GM19240 (cell line): ENCODE data around the gene PLXNB3.

Source experiments
- DNase-seq: peaks from one replicate; pipeline ENCODE4 v3.0.0; 2011; ENCODE audit warnings: low spot score; ENCODE audit not compliant: insufficient read length

Gene PLXNB3

DNA sequence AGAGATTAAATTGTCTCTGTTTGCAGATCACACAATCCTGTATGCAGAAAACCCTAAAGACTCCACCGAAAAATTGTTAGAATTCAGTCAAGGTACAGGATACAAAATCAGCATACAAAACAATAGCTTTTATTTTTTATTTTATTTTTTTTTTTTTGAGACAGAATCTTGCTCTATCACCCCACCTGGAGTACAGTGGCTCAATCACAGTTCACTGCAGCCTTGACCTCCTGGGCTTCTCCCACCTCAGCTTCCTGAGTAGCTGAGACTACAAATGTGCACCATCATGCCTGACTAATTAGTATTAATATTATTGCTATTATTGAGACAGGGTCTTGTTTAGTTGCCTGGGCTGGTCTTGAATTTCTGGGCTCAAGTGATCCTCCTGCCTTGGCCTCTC, 8.9 kb upstream of the PLXNB3 start:
- no peak for DNase-seq

- peak; percentile 1 for DNase-seq
Measured at GRCh38 chrX:153761863-153762262, 2.2 kb upstream of the PLXNB3 start.

- DNase-seq = no peak
Measured at GRCh38 chrX:153762626-153763173, 1.3 kb upstream of the PLXNB3 start.

GRCh38 chrX:153763298-153763932, 634 bp upstream of the PLXNB3 start:
- DNase-seq = no peak

DNA sequence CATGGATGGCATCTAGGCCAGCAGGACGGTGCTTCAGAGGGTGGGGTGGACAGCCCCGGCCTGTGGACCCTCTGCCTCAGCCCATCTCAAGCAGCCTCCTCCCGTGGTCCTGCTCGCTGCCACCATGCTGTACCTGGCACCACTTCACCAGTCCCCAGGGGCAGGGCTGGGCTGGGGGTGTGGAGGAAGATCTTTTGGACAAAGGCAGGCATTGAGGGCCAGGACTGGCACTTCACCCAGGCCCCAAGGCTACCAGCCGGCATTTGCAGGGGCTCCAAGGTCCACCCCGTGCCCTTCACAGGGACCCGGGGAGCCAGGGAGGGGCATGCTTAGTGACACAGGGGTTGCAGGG, 713 bp downstream of the PLXNB3 start:
- DNase-seq = no peak

DNA sequence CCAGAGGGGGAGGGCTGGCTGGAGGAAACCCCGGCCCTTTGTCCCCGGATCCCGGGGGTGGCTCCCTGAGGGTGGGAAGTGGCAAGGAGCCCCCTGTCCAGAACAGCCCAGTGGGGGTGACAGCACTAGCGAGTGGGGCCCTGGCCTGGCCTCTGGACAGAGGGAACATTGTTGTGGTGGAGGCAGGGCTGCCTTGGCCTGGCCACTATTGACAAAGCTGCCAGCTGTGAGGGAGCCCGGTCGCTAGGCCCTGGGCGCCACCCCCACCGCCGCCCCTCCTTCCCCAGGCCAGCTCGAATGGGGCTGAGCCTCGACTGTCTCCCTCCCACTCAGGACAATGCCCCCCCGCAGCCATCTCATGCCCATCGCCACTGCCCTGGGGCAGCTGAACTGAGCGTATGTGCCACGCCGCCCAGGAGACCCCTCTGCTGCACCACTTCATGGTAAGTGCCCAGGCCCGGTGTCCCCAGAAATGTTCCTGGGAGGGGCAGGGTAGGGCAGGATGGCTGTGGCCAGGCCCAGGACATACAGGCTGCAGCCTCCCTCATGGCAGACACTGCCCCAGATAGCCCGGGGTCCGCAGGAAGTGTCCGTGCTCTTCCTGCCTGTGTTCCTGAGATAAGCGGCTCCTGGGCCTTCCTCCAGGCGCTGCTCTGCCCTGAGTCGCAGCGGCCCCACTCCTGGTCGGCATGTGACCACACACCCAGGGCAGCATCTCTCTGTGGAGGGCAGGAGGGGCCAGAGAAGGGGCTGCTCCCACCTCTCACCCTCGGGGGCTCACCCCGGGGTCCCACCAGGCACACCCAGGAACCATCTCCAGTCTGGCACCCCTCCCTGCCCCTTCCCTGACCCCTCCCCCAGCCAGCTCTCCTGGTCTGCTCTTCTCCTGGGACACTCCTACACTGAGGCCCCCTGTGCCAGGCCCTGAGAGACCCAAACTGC, 1.4 kb downstream of the PLXNB3 start:
- no peak for DNase-seq

GRCh38 chrX:153766098-153766817, 2.2 kb downstream of the PLXNB3 start:
- DNase-seq = peak; percentile 4

DNA sequence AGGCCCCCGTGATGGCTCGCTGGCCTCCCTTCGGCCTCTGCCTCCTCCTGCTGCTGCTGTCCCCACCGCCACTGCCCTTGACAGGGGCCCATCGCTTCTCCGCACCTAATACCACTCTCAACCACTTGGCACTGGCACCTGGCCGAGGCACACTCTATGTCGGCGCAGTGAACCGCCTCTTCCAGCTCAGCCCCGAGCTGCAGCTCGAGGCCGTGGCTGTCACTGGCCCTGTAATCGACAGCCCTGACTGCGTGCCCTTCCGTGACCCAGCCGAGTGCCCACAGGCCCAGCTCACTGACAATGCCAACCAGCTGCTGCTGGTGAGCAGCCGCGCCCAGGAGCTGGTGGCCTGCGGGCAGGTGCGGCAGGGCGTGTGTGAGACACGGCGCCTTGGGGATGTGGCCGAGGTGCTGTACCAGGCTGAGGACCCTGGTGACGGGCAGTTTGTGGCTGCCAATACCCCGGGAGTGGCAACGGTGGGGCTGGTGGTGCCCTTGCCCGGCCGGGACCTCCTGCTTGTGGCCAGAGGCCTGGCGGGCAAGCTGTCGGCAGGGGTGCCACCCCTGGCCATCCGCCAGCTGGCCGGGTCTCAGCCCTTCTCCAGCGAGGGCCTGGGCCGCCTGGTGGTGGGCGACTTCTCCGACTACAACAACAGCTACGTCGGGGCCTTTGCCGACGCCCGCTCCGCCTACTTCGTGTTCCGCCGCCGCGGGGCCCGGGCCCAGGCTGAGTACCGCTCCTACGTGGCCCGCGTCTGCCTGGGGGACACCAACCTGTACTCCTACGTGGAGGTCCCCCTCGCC, 3.0 kb downstream of the PLXNB3 start:
- no peak for DNase-seq

GRCh38 chrX:153767674-153768055, 3.6 kb downstream of the PLXNB3 start:
- DNase-seq = no peak

- peak; percentile 3 for DNase-seq
Measured at GRCh38 chrX:153768311-153769157, 4.5 kb downstream of the PLXNB3 start.

DNA sequence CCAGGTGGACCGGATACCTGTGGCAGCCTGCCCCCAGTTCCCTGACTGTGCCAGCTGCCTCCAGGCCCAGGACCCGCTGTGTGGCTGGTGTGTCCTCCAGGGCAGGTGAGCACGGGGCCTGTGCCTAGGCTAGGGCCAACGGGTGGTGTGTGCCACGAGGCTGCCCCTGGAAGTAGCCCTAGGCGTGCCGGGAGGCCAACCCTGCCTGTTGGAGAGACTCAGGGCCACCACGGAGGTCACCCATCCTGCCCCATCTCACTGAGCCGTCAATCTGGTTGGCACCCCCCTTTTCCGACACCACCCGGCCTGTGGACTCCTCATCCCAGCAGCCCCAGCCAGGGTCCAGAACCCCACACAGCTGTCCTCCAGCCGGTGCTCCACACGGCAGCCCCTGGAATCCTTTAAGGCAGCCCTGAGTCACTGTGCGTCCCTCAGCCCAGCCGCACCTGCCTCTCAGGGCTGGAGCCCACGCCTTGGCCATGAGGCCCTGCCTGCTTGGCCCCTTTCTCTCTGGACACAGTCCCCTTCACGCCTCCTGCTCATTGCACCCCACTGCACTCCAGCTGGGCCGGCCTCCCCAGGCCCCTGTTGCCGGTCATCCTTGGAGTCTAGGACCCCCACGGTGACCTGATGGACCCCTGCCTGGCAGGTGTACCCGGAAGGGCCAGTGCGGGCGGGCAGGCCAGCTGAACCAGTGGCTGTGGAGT, 5.3 kb downstream of the PLXNB3 start:
- no peak for DNase-seq

DNA sequence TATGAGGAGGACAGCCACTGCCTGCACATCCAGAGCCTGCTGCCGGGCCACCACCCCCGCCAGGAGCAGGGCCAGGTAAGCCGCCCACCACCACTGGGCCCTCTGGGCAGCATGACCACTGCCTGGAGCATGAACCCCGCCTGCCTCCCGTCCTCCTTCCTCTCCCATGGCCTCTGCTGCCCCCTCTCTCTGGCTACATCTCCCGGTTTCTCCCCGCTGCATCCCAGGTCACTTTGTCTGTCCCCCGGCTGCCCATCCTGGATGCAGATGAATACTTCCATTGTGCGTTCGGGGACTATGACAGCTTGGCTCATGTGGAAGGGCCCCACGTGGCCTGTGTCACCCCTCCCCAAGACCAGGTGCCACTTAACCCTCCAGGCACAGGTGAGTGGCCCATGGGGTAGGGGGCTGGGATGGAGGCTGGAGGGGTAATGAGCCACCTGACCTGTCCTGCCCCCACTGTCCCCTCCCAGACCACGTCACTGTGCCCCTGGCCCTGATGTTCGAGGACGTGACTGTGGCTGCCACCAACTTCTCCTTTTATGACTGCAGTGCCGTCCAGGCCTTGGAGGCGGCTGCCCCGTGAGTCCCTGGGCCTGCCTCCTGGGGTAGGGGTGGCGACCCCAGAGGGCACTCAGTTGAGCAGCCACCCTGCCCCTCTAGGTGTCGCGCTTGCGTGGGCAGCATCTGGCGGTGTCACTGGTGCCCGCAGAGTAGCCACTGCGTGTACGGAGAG, 6.0 kb downstream of the PLXNB3 start:
- peak; percentile 6 for DNase-seq

GRCh38 chrX:153770601-153771414, 6.8 kb downstream of the PLXNB3 start:
- peak; percentile 3 for DNase-seq

DNA sequence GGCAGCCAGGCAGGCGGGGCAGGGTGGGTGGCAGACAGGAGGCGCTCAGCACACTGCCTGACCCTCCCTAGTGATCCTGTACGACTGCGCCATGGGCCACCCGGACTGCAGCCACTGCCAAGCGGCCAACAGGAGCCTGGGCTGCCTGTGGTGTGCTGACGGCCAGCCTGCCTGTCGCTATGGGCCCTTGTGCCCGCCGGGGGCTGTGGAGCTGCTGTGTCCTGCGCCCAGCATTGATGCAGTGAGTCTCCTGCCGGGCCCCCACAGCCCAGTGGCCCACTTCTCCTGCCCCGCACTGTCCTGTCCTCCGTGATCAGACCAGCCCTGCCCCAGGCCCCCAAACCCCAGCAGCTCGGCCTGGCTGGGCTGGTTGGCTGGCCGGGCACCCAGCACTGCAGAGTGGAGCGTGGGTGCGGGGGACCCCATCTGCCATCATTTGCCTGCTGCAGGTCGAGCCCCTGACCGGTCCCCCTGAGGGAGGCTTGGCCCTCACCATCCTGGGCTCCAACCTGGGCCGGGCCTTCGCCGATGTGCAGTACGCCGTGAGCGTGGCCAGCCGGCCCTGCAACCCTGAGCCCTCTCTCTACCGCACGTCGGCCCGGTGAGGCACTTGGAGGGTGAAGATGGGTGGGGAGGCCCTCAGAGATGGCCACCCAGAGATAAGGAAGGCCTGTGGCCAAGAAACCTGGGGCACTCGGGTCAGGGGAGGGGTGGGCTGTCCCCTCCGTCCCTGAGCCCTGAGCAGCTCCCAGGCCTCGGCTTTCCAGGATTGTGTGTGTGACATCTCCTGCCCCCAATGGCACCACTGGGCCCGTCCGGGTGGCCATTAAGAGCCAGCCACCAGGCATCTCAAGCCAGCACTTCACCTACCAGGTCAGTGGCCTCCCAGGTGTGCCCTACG, 7.6 kb downstream of the PLXNB3 start:
- no peak for DNase-seq

DNA sequence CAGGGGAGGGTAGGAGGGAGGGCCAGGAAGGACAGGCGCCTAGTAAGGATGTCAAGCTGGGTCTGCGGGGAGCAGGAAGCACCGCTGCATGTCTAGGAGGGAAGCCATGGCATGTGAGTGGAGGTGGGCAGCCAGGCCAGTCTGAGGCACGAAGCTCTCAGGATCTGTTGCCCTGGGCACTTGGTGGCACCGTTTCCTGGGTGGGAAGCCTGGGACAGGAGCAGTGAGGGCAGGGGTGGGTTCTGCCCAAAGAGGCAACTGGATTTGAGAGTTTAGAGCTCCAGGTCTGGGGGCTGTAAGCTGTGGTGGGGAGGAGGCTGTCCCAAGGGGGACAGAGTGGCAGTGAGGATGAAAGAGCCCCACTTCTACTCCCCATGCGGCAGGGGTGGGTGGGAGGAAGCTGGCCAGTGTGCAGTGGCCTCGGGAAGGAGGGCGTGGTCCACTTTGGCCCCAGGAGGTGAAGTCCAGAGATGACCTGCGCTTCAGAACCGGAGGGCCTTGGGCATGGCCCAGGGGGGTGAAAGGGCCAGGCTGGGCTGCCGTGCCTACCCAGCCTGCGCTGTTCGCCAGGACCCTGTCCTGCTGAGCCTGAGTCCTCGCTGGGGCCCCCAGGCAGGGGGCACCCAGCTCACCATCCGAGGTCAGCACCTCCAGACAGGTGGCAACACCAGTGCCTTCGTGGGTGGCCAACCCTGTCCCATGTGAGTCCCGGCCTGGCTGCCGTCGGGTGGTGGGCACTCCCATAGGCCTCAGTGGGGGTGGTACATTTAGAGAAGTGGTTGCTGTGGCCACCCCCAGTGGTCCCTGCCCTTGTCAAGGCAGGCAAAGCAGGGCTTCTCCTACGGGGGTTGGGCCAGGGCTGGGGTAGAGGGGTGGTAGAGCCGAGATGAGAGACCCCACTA, 8.5 kb downstream of the PLXNB3 start:
- no peak for DNase-seq

DNA sequence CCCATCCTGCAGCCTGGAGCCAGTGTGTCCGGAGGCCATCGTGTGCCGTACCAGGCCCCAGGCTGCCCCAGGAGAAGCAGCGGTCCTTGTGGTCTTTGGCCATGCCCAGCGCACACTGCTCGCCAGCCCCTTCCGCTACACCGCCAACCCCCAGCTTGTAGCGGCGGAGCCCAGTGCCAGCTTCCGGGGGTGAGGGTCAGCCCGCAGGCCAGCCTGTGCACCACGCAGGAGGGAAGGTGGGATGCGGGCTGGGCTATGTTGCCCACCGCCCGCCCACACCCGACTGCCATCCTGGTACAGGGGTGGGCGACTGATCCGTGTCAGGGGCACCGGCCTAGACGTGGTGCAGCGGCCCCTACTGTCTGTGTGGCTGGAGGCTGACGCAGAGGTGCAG, 9.2 kb downstream of the PLXNB3 start:
- DNase-seq = no peak
